Measurements from ENCODE around the gene PTCRA.
"Not testable (repeated sequence)": the region's sequence is repeated elsewhere in the genome, so short reads cannot be mapped to it uniquely, and the experiment has no call there.

PTCRA gene

DNA sequence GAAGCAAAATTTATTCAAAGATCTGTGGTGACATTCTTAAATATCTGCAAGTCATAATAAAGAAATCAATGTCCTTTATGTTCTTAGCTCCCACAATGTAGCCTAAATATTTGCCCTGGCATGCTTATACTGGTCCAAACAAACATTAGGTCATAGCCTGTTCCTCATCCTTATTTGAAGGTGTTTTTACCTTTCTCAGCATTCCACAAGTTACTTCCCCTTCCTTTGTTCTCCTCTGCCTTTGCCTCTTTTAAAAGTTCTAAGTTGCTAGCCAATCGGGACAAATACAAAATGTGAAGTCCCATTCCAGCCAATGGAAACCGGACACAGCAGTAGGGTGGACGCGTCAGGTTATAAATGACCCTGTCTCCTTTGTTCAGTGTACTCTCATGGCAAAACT is 38.6 kb downstream of the PTCRA start:
- not testable (repeated sequence) for H3K9me3 Mint-ChIP-seq, H3K27me3 Mint-ChIP-seq, H3K4me1 Mint-ChIP-seq, DNase-seq, H3K4me3 Mint-ChIP-seq, ATAC-seq, H3K27ac Mint-ChIP-seq

DNA sequence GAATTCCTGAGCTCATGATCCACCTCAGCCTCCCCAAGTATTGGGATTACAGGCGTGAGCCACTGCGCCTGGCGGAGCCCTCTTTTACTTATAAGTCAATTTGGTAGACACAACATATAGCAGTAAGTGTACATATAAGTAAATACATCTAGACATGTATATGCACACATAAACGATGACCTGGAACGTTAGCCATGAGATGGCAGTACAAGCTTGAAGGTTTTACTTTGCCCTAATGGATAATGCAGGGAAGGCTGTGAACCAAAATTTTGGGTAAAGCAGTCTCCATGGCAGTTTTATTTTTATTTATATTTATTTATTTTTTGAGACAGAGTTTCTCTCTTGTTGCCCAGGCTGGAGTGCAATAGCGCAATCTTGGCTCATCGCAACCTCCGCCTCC is 42.3 kb downstream of the PTCRA start:
- no peak overlapping the region for H3K4me3 Mint-ChIP-seq
- H3K9me3 Mint-ChIP-seq, result no peaks in the 10 kb centered on the region
- H3K27ac Mint-ChIP-seq, result no peak overlapping the region
- peaks cover 8% of the 10 kb centered on the region for H3K27me3 Mint-ChIP-seq
- peaks cover 21% of the 10 kb centered on the region for H3K4me1 Mint-ChIP-seq
- no peak for ATAC-seq
- no peak for DNase-seq

DNA sequence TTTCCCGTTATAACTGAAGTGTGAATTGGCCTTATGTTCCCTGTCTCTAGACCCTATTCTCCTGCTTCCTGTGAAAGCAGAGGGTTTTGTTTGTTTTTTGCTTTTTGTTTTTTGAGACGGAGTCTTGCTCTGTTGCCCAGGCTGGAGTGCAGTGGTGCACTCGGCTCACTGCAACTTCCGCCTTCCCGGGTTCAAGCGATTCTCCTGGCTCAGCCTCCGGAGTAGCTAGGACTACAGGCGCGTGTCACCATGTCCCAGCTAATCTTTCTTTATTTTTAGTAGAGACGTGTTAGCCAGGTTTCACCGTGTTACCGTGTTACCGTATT is 44.0 kb downstream of the PTCRA start:
- ATAC-seq, result no peak
- H3K4me1 Mint-ChIP-seq, result peaks cover 21% of the 10 kb centered on the region
- H3K27ac Mint-ChIP-seq, result no peak overlapping the region
- no peak for DNase-seq
- peaks cover 8% of the 10 kb centered on the region for H3K27me3 Mint-ChIP-seq
- no peaks in the 10 kb centered on the region for H3K9me3 Mint-ChIP-seq
- H3K4me3 Mint-ChIP-seq, result peak overlapping the region; percentile 78 to 92

DNA sequence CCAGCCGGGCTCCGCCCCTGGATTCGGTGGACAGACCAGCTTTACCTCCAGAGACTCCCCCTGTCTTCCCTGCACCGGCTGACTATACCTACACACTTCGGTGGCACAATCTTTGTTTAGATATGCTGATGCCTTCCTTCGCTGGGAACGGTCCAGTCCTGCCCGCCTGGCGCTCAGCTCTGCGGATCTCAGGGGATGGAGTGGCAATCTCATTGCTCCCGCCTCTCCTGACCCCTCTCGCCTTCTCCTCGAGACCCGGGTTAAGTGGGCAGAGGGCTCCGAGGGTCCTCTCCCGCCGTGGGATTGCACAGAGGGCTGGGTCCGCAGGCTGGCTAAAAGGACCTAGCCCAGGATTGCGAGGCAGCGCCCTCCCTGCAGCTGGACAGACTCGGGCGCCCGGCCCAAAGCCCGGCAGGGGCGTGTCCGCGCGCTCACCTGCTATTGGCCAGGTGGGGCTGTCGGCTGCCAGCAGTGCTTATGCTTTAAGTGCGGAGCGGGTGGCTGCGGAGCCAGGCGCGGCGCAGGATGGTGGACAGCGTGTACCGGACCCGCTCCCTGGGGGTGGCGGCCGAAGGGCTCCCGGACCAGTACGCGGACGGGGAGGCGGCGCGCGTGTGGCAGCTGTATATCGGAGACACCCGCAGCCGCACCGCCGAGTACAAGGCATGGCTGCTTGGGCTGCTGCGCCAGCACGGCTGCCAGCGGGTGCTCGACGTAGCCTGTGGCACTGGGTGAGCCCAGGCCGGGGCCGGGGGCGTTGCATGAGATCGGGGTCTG is 44.6 kb downstream of the PTCRA start, which contains the start of gene GNMT:
TSS of gene GNMT (plus strand) at position 512 of the 777 bp plus-strand sequence. CDS start at position 526, 14 bp downstream.
- Mint-ChIP-seq H3K4me1 (peaks cover 21% of the 10 kb centered on the region), H3K9me3 (no peaks in the 10 kb centered on the region), H3K4me3 (peak within 1 kb of the TSS; percentile 78 to 92), H3K27ac (peak within 1 kb of the TSS in 1 of 2 donors; percentile 71), H3K27me3 (peaks cover 8% of the 10 kb centered on the region)
- peak; percentile 30 to 44 for DNase-seq
- peak; percentile 82 for ATAC-seq

DNA sequence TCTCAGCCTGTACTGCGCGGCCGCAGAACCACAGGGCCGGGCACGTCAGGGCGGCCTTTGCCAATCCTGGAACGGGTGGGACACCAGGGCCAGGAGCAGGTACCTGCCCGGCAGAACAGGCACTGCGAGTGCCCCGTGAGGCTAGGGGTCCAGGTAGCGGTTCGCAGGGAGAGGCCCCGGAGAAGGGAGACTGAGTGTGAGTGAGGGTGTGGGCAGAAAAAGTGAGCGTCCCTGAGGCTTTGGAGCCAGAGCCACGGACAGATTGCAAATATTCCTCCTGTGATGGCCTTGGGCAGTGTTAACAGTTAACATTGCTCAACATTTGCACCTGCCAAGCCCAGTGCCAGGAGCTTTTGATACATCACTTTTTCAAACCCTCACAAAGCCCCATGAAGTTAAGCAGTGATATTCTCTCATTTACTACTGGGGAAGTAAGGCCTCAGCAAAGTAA is 45.2 kb downstream of the PTCRA start:
- peak overlapping the region; percentile 78 to 92 for H3K4me3 Mint-ChIP-seq
- H3K27me3 Mint-ChIP-seq, result peaks cover 8% of the 10 kb centered on the region
- ATAC-seq, result no peak
- no peak overlapping the region for H3K27ac Mint-ChIP-seq
- peaks cover 21% of the 10 kb centered on the region for H3K4me1 Mint-ChIP-seq
- no peaks in the 10 kb centered on the region for H3K9me3 Mint-ChIP-seq
- no peak for DNase-seq

DNA sequence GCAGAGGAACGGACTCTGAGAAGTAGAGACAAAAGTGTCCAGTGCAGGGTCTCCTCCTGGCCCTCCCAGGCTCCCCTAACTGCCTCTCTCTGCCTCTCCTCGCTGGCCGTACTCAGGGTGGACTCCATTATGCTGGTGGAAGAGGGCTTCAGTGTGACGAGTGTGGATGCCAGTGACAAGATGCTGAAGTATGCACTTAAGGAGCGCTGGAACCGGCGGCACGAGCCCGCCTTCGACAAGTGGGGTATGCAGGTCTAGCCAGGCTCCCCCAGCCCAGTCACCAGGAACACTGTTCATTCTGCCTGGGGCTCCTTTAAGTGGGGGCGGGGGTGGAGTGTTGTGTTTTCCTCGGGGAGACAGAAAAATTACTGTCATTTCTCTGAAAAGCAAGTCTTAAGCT is 46.2 kb downstream of the PTCRA start:
- Mint-ChIP-seq H3K4me3 (no peak overlapping the region), H3K27ac (no peak overlapping the region), H3K4me1 (peaks cover 27% of the 10 kb centered on the region), H3K27me3 (peaks cover 8% of the 10 kb centered on the region), H3K9me3 (no peaks in the 10 kb centered on the region)
- no peak for DNase-seq
- no peak for ATAC-seq

DNA sequence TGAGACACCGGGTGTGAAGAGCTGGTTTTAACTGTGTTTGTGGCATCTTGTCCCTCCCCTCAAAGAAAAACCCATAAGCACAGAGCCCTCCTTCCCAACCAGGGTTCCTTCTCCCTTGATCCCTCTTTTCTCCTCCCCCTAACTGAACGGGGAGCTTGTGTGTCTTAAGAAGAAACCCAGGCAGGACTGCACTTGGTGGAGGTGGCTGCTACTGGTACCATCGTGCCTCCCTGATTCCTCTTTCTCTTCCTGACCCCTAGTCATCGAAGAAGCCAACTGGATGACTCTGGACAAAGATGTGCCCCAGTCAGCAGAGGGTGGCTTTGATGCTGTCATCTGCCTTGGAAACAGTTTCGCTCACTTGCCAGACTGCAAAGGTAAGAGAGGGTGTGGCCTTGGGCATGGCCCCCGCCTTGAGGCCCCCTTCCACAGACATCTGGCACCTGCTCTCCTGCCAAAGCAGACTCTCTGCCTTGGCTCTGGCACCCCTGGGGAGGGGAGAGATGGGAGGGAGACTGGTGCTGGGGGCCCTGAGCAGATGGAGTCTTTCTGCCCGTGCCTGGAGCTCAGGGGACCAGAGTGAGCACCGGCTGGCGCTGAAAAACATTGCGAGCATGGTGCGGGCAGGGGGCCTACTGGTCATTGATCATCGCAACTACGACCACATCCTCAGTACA is 46.8 kb downstream of the PTCRA start:
- Mint-ChIP-seq H3K4me1 (peaks cover 32% of the 10 kb centered on the region), H3K27ac (no peak overlapping the region), H3K9me3 (no peaks in the 10 kb centered on the region), H3K4me3 (no peak overlapping the region), H3K27me3 (peaks cover 8% of the 10 kb centered on the region)
- DNase-seq (no peak), ATAC-seq (no peak)

DNA sequence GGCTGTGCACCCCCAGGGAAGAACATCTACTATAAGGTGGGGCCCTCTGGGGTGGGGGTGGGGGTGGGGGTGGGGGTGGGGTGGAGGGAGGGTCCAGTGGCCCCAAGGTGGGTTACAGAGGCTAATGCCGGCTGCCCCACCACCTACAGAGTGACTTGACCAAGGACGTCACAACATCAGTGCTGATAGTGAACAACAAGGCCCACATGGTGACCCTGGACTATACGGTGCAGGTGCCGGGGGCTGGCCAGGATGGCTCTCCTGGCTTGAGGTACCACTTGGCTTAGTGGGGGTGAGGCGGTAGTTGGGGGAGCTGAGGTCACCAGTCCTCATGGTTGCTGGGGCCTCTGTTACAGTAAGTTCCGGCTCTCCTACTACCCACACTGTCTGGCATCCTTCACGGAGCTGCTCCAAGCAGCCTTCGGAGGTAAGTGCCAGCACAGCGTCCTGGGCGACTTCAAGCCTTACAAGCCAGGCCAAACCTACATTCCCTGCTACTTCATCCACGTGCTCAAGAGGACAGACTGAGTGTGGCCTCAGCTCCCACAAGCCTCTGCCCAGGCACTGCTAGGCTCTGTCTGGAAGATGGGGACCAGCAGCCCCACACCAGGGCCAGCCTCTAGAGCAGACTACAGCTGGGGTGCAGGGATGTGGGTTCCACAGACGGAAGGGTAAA is 47.5 kb downstream of the PTCRA start:
- Mint-ChIP-seq H3K27ac (no peak overlapping the region), H3K4me1 (peaks cover 32% of the 10 kb centered on the region), H3K27me3 (peaks cover 8% of the 10 kb centered on the region), H3K9me3 (no peaks in the 10 kb centered on the region), H3K4me3 (no peak overlapping the region)
- ATAC-seq (no peak), DNase-seq (no peak)

DNA sequence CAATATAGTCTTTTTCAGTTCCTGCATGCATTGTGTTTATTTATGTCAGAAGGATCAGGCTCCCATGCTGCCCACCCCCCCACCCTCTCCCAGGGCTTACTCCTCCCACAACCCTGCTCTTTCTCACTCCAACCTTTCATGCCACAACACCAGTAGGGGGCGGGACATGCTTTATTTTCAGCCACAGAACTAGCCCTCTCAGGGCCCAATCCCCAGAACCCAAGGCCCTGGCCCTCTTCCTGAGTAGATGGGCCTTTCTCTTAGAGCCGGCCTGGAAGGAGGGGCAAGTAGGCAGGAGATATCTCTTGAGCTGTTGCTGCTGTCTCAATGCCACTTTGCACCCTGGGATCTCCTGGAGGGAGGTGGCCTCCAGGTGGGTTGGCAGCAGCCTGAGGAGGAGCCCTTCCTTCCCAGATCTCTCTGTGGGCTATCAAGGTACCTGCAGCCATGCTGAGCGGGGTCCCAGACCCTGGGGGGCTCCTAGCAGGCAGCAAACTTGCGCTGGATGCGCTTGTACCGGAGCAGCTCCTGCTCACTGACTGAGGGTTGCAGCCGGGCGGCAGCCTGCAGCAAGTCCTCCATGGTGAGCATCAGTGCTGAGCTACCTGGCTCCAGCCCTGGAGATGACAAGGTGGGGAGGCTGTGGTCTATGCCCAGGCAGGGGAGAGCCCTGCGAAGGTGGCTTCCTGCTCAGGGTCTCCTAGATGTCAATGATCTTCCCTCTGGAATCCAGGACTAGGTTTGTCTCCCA is 48.2 kb downstream of the PTCRA start:
- peaks cover 32% of the 10 kb centered on the region for H3K4me1 Mint-ChIP-seq
- DNase-seq (peak in 1 of 2 donors; percentile 35), ATAC-seq (peak; percentile 64)
- H3K9me3 Mint-ChIP-seq, result no peaks in the 10 kb centered on the region
- no peak overlapping the region for H3K27ac Mint-ChIP-seq
- peaks cover 8% of the 10 kb centered on the region for H3K27me3 Mint-ChIP-seq
- H3K4me3 Mint-ChIP-seq, result no peak overlapping the region

DNA sequence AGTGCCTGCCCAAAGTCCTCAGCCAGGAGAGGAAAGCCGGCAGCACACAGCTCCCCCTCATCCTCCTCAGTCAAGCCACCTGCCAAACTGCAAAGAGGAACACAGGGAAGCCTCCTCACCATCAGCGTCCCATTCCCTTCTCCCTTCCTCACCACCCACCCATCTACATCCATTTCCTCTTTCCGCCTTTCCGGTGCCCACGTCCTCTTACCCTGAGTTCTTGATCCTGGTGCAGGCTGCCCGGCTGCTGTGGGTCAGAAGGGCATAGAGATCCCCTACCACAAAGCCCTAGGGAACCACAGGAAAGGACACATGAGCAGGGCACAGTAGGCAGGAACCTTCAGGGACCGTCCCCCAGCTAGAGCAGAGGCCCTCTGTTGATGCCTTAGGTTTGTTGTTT is 50.7 kb downstream of the PTCRA start:
- H3K4me3 Mint-ChIP-seq, result no peak overlapping the region
- H3K27ac Mint-ChIP-seq, result no peak overlapping the region

DNA sequence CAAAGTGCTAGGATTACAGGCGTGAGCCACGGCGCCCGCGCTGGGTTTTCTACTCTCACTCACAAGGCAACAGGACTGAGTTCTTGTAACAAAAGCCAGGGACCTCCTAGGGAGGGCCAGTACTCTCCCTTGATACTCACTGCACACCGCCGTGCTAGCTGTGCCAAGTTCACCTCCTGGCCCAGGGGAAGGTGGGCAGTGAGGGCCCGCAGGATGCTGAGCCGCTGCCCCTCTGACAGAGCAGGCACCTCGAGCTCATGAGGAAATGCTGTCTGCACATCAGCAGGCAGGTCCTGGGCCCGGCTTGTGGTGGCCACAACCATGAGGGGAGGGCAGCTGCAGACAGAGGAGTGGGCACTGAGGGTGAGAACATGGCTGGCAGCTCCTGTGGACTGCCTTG is 51.4 kb downstream of the PTCRA start:
- Mint-ChIP-seq H3K4me1 (peaks cover 27% of the 10 kb centered on the region), H3K9me3 (no peaks in the 10 kb centered on the region), H3K4me3 (no peak overlapping the region), H3K27me3 (no peaks in the 10 kb centered on the region), H3K27ac (no peak overlapping the region)
- DNase-seq, result no peak
- ATAC-seq, result no peak

More for the DNA sequence above, 50.7 kb downstream of the PTCRA start:
- no peak for DNase-seq
- Mint-ChIP-seq H3K9me3 (no peaks in the 10 kb centered on the region), H3K27me3 (no peaks in the 10 kb centered on the region), H3K4me1 (peaks cover 21% of the 10 kb centered on the region)
- no peak for ATAC-seq

DNA sequence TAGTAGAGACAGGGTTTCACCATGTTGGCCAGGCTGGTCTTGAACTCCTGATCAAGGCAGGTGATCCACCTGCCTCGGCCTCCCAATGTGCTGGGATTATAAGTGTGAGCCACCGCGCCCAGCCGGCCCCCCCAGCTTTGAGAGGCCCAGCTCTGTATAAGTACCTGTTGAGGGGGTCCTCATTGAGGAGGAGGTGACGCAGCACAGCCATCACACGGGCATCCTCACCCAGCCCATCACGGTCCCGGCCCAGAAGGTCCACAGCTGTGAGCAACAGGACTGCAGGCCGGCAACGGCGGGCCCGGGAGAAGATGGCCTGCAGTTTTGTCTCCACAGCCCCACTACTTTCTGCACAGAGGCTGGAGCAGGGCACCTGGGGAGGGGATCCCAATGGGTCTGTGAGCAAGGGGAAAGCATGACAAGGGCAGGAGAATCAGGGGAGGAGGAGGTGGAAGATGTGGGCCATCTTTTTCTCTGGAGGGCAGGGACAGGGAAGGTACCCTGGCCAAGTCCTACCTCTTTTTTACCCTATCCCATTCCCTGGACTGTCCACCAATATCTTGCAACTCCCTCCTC is 52.4 kb downstream of the PTCRA start:
- Mint-ChIP-seq H3K9me3 (no peaks in the 10 kb centered on the region), H3K27me3 (no peaks in the 10 kb centered on the region), H3K4me3 (no peak overlapping the region), H3K27ac (no peak overlapping the region), H3K4me1 (peaks cover 28% of the 10 kb centered on the region)
- no peak for ATAC-seq
- DNase-seq, result no peak

DNA sequence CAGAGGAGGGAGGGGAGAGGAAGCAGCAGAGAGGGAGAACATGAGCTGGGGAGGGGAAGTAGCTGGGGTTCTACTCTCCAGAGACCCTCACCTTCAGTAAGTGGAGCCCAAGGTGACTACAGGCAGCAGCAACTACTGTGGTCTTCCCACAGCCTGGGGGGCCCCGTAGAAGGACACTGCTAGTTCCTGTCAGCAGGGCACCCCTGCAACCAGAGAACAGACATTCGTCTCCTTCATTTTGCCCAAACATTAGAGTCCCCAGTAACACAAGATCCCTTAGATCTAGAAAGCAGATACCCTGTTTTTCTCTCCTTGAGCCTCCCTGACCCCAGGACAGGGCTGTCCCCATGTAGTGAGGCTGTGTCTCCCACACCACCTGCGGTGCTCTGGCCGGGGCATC is 52.9 kb downstream of the PTCRA start:
- Mint-ChIP-seq H3K9me3 (no peaks in the 10 kb centered on the region), H3K27ac (no peak overlapping the region), H3K4me1 (peaks cover 28% of the 10 kb centered on the region), H3K27me3 (no peaks in the 10 kb centered on the region), H3K4me3 (no peak overlapping the region)
- ATAC-seq, result no peak
- DNase-seq, result no peak

DNA sequence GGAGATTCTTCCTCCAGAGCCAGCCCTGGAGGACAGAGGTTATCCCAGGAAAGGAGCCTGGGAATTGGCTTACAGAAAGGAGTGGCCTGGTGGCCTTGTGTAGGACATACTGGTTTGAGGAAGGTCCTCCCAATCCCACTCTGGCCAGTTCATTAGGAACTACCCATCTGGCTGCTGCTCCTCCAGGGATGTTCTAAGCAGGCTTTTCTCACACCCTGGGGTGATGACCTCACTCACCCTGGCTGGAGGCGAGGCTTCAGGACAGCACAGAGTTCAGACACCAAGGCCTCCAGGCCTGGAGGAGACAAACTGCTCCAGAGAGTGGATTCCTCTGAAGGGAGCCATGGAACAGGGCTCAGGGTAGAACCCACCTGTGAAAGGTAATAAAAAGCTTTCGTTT is 53.6 kb downstream of the PTCRA start:
- no peaks in the 10 kb centered on the region for H3K27me3 Mint-ChIP-seq

DNA sequence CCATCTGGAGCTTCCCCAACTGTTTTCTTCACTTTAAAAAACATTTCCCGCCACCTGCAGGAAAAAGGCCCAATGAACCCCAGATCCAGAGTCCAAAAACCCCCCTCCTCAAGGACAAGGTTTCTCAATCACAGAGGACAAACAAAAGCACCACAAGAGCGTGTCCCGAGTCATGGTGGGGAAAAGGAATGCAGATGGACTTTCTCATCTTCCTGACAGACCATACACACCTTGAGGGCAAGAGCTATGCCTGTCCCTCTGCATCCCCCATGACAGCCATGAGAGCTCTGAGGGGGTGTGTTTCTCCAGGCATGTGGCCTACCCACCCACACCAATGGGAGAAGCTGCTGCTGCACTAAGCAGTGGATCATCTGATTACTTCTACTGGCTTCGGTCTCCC is 54.1 kb downstream of the PTCRA start:
- H3K9me3 Mint-ChIP-seq, result no peaks in the 10 kb centered on the region
- H3K27me3 Mint-ChIP-seq, result no peaks in the 10 kb centered on the region
- peaks cover 33% of the 10 kb centered on the region for H3K4me1 Mint-ChIP-seq
- no peak for DNase-seq
- H3K27ac Mint-ChIP-seq, result peak overlapping the region in 1 of 2 donors; percentile 54
- no peak overlapping the region for H3K4me3 Mint-ChIP-seq
- ATAC-seq, result no peak

More for the DNA sequence above, 53.6 kb downstream of the PTCRA start:
- DNase-seq (no peak), ATAC-seq (no peak)
- Mint-ChIP-seq H3K9me3 (no peaks in the 10 kb centered on the region), H3K4me1 (peaks cover 28% of the 10 kb centered on the region), H3K27ac (no peak overlapping the region), H3K4me3 (no peak overlapping the region)

All from stimulated activated naive CD8-positive, alpha-beta T cell treated with anti-CD3 and anti-CD28 coated beads, Interleukin-15, amount 100 ng/mL, for 72 hours (primary cell).